NCI-H2081 treated with DMSO at 0.1 percent for 48 hours (cell line): Measurements from ENCODE around the gene PBOV1.
A peak's percentile ranks its signal among the peaks of the same experiment; 100 is the strongest.
"Not testable (repeated sequence)": the region's sequence is repeated elsewhere in the genome, so short reads cannot be mapped to it uniquely, and the experiment has no call there.

Source experiments
- DNase-seq: peaks from one replicate; lab custom pipeline; 2025; lab: John Stamatoyannopoulos, UW

PBOV1 gene

GRCh38 chr6:138237463-138237862, 19.2 kb upstream of the PBOV1 start:
- DNase-seq = no peak

GRCh38 chr6:138235693-138236092, 17.4 kb upstream of the PBOV1 start:
- DNase-seq = no peak

- no peak for DNase-seq
Measured at GRCh38 chr6:138235205-138235604, 16.9 kb upstream of the PBOV1 start.

DNA sequence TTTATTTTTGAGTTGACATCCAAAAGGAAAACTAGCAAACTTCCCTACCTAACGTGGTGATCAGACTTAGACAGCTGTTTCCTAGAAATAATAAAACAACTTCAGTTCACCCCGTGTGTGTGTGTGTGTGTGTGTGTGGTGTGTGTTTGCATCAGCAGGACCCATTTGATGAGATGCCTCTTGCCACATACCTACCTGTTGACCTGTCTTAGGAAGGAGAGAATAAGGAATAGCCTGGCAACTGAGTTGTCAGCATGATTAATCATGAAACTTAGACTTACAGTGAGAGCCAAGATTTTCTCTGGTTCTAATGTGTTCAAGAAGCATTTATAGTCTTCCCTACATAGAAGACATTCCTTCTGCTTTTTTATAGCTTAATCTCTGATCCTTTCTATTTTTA, 16.1 kb upstream of the PBOV1 start:
- no peak for DNase-seq

DNA sequence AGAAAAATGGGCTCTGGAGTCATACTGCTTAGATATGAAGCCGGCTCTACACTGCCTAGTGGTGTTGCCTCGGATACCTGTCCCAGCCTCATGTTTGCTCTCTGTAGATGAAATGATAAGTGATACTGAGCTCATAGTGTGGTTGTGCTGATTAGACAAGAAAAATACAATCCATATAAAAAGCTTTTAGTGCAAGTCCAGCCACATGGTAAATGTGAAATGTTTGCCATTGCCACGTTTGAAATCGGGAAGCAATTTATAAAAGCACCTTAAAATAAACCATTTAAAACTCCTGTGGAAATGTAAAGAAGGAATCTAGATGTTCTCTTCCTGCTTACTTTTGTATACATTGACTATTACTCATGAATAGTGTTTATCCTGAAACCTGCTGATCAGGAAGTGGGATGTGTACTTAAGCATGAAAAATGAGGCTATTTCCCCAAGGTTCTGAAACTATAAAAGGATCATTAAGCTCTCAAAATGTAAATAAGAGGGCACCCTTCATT, 13.1 kb upstream of the PBOV1 start:
- peak; percentile 94 for DNase-seq

DNA sequence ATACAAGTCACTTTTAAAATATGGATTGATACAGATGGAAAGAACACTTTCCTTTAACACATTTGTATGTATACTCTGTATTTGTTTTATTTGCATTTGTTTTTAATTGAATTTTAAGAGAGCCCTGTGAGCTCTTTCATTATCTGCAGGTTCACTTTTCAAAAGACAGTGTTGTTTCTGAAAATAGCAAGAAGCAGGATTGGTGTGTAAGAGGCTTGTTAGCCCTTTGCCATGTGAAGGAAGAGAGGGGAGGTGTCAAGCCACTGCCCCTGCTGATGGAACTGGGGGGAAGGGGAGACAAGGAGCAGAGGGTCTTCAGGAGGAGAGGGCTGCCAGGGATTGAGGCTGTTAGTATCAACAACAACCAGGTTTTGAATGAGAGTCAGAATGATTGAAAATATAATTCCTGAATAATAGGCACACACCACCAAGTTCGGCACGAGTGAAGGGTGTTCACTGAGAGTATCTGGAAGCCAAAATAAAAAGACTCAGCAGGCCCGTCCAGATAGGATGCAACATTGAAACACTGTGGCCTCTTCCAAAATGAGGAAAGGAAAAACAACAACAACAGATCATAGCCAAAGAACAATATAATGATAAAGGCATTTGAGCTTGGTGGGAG, 12.6 kb upstream of the PBOV1 start:
- DNase-seq = no peak

GRCh38 chr6:138230221-138230620, 11.9 kb upstream of the PBOV1 start:
- no peak for DNase-seq

GRCh38 chr6:138229663-138230179, 11.4 kb upstream of the PBOV1 start:
- DNase-seq = no peak

DNA sequence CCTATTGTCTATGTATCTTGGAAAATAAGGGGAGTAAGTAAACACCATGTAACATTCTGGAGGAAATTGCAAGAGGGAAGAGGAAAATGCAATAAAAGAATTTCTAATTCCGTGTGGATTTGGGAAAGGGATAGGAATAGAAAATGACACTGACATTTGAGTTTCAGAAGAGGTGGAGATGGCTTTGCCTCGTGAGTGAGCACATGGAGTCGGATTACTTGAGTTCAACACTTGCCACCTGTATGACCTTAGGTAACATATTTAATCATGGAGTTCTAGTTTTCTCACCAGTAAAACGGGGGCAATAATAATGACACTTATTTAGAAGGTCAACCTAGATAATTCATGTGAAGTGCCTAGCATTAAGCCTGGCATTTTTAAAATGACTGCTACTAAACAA, 10.8 kb upstream of the PBOV1 start:
- DNase-seq = no peak

DNA sequence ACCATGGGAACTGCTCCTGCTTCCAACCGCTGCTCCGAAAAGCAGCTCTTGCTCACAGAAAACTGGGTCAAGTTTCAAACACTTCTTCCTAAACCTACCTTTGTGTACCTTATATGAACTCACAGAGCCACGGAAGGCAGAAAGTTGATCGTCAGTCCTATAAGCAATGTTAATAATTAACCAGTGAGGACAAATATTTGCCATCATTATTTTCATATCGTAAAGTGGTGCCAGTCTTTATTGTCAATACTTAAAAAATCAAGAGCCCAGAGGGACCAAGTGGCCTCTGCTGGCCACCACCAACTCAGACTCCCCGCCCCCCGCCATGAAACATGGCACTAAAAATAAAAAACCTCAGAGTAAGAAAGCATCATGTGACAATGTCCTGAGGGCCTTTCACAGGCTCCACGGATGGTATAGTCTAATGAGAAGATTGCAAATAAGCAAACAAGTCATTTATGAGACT, 9.1 kb upstream of the PBOV1 start:
- DNase-seq = no peak

DNA sequence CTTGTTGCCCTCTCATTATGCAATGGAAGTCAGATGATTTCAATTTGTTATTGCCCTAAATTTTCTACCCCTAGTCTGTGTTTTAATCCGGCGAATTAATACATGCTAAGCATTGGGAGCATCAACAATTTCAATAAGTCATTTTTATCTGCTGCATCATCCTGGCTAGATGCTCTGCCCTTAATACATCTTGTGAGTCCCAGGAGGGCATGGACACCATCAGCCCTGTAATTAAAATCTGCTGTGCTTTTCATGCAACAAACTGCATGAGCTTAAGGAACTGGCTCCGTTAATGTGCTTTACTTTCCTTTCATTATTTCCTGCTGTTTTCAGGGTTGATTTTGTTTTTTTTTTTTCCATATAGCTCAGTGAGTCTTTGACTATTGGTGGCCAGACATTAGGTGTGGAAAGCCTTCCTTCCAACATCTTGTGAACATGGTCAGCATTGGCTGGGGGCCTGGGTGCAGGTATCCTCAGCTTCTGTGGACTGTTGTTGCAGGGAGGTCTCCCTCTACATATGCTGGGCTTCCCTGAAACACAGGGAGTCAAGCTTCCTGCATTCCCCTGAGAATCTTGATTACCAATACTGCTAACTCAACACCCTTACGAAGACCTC, 8.5 kb upstream of the PBOV1 start:
- no peak for DNase-seq

DNA sequence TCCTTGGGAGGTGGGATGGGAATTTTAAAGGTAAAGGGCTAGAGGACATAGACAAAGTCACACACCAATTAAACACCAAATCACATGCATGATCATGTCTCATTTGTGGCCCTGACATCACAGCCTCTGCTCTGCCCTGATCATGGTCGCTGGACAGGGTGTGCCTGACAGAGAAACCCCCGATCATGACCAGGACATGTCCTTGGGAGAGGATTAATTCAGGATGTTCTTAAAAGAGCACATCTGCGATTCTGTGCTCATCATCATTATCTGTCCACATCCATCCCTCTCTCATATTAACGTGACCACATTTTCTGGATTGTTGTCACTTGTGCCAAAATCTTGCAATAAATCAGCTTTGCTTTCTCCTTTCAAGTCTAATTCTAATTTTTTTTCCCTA, 7.7 kb upstream of the PBOV1 start:
- no peak for DNase-seq

GRCh38 chr6:138222901-138223546, 4.7 kb upstream of the PBOV1 start:
- DNase-seq = no peak

DNA sequence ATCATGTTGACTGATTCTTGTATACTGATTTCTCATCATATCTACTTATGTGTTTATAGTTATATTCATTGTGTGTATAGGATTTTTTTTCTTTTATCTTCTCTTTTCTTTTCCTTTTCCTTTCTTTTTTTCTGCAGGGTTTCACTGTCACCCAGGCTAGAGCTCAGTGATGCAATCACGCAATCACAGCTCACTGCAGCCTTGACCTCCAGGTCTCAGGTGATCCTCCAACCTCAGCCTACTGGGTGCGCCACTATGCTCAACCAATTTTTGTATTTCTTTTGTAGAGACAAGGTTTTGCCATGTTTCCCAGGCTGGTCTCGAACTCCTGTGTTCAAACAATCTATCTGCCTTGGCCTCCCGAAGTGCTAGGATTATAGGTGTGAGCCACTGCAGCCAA, 1.6 kb upstream of the PBOV1 start:
- DNase-seq = no peak

- no peak for DNase-seq
Measured at GRCh38 chr6:138219398-138219797, 1.1 kb upstream of the PBOV1 start.

- no peak for DNase-seq
Measured at GRCh38 chr6:138215093-138215782, 3.1 kb downstream of the PBOV1 start.

DNA sequence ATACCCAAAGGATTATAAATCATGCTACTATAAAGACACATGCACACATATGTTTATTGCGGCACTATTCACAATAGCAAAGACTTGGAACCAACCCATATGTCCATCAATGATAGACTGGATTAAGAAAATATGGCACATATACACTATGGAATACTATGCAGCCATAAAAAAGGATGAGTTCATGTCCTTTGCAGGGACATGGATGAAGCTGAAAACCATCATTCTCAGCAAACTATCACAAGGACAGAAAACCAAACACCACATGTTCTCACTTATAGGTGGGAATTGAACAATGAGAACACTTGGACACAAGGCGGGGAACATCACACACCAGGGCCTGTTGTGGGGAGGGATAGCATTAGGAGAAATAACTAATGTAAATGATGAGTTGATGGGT, 5.8 kb downstream of the PBOV1 start:
- DNase-seq = not testable (repeated sequence)

- DNase-seq = no peak
Measured at GRCh38 chr6:138211601-138212000, 6.7 kb downstream of the PBOV1 start.

GRCh38 chr6:138211048-138211581, 7.2 kb downstream of the PBOV1 start:
- DNase-seq = no peak

DNA sequence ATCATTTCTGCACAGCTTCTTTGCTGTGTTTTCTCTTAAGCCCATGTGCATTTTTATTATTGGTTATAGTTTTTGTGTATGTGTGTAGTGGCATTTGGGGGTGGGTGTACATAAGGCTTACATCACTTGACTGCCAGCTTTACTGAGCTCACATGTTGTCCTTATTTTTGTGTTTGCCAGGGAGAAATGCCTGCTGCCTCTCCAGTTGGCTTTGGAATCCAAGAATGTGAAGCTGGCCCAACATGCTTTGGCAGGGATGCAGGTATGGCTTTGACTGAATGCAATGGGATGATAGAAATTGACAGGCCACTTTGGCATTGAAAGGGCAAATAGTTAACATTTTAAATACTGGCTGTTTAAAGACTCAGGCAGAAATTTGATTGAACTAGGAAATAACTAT, 11.4 kb downstream of the PBOV1 start:
- no peak for DNase-seq

DNA sequence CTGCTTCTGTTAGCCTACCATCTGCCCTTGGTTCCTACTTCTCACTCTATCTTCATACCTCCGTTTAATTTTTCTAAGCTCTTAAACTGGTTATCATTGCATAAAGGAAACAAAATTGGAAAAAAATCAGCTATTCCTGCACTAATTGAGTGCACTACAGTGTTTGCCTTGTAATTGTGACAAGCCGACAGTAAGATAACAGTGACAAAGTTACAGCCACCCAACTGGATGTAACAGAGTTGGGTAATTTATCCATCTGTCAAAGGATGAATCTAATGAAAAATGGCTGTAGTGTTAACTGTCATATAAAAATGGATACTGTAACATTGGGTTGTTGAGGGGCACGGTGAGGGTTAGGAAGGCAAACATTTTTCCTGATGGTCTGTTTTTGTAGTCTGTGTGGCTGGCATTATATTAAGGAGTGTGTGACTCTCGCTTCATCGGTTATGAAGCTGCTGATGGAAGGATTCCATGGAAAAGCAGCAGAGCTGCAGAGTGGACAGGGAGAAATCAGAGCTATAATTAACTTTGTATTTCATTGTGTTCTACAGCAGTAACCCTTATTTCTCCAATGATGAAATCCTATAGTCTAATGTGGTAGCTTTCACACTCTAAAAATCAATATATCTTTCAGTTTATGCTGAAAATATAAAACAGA, 12.7 kb downstream of the PBOV1 start:
- no peak for DNase-seq
